Measurements from ENCODE around the gene PLAC8. TPM values are rescaled to one million over a fixed set of nuclear protein-coding genes. Genes with fewer than 3 reads are reported as not detected.

PLAC8 gene
- total RNA-seq, 1 experiment from 2014 or later = 6.3 TPM

DNA sequence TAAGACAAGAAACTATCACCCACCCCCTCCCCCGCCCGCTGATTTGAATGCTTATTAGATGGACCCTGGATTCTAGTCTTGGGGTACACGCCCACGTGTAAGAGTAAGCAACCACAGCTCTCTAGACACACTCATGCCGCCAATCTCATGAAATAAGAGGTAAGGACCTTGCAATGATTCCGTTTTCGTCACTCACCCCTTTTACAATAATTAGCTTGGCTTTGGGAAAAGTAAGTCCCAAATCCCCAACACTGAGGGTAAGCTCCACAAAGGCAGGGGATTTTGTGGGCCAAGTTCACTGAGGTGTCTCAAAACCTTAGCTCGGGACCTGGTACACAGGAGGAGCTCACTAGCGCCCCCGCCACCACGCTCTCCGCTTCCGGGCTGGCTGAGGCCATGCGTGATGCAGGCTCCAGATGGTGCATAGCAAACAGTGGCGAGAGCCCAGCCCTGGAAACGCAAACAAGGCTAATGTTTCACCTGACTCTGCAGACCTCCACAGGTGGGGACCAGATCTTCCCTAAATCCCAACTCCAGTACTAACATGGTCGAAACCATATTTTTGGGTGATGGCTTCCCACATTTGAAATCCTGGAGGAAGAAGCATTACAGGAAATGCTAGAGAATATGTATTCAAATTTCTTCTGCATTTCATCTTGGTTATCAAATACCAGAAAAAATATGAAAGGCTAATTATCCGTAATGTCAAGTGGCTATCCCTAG, 4.1 kb downstream of the PLAC8 start:
- Mint-ChIP-seq H3K4me1 (ENCODE audit: low read depth, unreplicated experiment) (peaks cover 21% of the 10 kb centered on the region), H3K27me3 (ENCODE audit: unreplicated experiment) (no peaks in the 10 kb centered on the region), H3K36me3 (ENCODE audit: insufficient read depth, unreplicated experiment) (peaks cover 17% of the 10 kb centered on the region), H3K4me3 (ENCODE audit: low read depth, unreplicated experiment) (peak overlapping the region; percentile 66), H3K27ac (ENCODE audit: unreplicated experiment) (peak overlapping the region; percentile 61), H3K9me3 (ENCODE audit: low read depth, unreplicated experiment) (no peaks in the 10 kb centered on the region)
- TF ChIP-seq, protein P1, sequence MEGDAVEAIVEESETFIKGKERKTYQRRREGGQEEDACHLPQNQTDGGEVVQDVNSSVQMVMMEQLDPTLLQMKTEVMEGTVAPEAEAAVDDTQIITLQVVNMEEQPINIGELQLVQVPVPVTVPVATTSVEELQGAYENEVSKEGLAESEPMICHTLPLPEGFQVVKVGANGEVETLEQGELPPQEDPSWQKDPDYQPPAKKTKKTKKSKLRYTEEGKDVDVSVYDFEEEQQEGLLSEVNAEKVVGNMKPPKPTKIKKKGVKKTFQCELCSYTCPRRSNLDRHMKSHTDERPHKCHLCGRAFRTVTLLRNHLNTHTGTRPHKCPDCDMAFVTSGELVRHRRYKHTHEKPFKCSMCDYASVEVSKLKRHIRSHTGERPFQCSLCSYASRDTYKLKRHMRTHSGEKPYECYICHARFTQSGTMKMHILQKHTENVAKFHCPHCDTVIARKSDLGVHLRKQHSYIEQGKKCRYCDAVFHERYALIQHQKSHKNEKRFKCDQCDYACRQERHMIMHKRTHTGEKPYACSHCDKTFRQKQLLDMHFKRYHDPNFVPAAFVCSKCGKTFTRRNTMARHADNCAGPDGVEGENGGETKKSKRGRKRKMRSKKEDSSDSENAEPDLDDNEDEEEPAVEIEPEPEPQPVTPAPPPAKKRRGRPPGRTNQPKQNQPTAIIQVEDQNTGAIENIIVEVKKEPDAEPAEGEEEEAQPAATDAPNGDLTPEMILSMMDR (IDR thresholded peaks at IDR 0.05; ENCODE audit: unreplicated experiment) = no peak
- peak; percentile 89 for DNase-seq
- CTCF ChIA-PET = interaction anchor here (0.5 to 1.5 kb wide), 11 partner anchors 13 to 172 kb away, joined by 3 to 11 read pairs (median 4); partner anchors contain the start of gene COPS4
- intact Hi-C loops (cut with micrococcal nuclease; ENCODE audit: unreplicated experiment) = loop anchor here (5.0 kb wide), 1 partner anchor 147 kb away; no protein-coding TSS in a partner anchor
- BruUV-seq (replicated peaks) = no TSS peak

DNA sequence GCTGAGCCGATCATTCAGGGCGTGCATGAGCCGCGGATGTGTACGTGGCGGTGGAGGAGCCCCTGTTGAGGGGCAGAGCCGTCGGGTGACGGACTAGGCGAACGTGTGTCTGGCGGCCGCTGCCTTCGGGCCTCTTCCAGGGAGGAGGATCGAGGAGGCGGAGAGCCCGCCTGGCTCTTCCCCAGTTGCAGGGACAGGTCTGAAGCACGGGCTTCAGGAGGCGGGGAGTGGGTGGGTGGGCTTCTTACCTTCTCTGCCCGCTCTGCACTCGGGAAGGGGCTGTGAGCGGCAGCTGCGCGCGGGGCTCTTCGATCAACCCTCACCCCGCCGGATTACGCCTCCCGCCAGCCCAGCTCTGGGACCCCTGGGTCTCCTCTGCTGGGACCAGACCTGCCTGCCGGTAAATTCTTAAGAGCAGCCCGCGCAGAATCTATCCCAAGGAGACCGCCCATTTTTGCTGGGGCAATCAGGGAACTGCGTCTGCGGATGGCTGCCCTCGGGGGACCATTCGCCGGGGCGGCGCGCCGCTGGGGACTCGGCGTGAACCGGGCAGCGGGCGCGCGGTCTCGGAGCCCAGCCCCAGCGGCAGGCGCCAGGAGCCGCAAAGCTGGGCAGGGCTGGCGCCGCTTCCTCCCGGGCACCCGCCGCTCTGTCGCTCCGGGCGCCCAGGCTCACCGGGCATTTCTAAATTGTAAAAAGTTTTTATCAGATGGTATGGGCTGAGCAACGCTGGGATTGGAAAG, 4.9 kb downstream of the PLAC8 start:
- peak; percentile 52 for DNase-seq
- Mint-ChIP-seq H3K4me1 (ENCODE audit: low read depth, unreplicated experiment) (peaks cover 14% of the 10 kb centered on the region), H3K9me3 (ENCODE audit: low read depth, unreplicated experiment) (no peaks in the 10 kb centered on the region), H3K36me3 (ENCODE audit: insufficient read depth, unreplicated experiment) (peaks cover 15% of the 10 kb centered on the region), H3K27me3 (ENCODE audit: unreplicated experiment) (no peaks in the 10 kb centered on the region), H3K27ac (ENCODE audit: unreplicated experiment) (peak overlapping the region; percentile 61), H3K4me3 (ENCODE audit: low read depth, unreplicated experiment) (peak overlapping the region; percentile 66)
- CTCF ChIA-PET = interaction anchor here (0.5 to 1.5 kb wide), 11 partner anchors 13 to 173 kb away, joined by 3 to 11 read pairs (median 4); partner anchors contain the start of gene COPS4
- intact Hi-C loops (cut with micrococcal nuclease; ENCODE audit: unreplicated experiment) = loop anchor here (5.0 kb wide), 1 partner anchor 148 kb away; no protein-coding TSS in a partner anchor
- no TSS peak for BruUV-seq (replicated peaks)
- TF ChIP-seq, protein P1 (IDR thresholded peaks at IDR 0.05; ENCODE audit: unreplicated experiment) = no peak

DNA sequence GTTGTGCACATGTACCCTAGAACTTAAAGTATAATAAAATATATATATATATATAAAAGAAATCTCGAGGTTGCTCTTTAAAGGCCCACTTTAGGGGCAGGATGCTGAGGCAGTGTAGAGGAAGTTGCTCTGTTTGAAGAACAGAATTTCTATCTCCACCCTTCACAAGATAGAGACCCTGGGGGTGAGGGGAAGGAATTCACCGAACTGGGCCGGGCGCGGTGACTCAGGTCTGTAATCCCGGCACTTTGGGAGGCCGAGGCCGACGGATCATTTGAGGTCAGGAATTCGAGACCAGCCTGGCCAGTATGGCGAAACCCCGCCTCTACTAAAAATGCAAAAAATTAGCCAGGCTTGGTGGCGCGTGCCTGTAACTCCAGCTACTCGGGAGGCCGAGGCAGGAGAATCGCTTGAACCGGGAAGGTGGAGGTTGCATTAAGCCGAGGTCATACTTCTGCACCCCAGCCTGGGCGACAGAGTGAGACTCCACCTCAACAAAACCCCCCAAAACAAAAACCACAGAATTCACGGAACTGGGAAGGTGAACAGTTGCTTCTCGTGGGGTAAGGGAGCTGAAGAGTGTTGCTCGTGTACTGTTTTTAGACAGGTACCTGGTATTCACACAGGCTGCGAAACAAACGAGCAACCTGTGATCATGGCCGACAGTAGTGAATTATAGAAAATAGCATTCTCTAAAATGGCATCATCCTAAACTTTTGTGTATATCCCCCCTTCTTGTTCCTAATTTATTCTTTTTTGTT, 6.2 kb downstream of the PLAC8 start:
- no peaks in the 10 kb centered on the region for H3K27me3 Mint-ChIP-seq (ENCODE audit: unreplicated experiment)
- CTCF ChIA-PET = no interaction called here
- intact Hi-C loops (cut with micrococcal nuclease; ENCODE audit: unreplicated experiment) = no loop called here
- peaks cover 7% of the 10 kb centered on the region for H3K36me3 Mint-ChIP-seq (ENCODE audit: insufficient read depth, unreplicated experiment)
- no peak overlapping the region for H3K4me3 Mint-ChIP-seq (ENCODE audit: low read depth, unreplicated experiment)
- H3K27ac Mint-ChIP-seq (ENCODE audit: unreplicated experiment) = no peak overlapping the region
- H3K4me1 Mint-ChIP-seq (ENCODE audit: low read depth, unreplicated experiment) = peaks cover 3% of the 10 kb centered on the region
- no TSS peak for BruUV-seq (replicated peaks)
- DNase-seq = no peak
- no peaks in the 10 kb centered on the region for H3K9me3 Mint-ChIP-seq (ENCODE audit: low read depth, unreplicated experiment)
- TF ChIP-seq, protein P1 (IDR thresholded peaks at IDR 0.05; ENCODE audit: unreplicated experiment) = no peak

DNA sequence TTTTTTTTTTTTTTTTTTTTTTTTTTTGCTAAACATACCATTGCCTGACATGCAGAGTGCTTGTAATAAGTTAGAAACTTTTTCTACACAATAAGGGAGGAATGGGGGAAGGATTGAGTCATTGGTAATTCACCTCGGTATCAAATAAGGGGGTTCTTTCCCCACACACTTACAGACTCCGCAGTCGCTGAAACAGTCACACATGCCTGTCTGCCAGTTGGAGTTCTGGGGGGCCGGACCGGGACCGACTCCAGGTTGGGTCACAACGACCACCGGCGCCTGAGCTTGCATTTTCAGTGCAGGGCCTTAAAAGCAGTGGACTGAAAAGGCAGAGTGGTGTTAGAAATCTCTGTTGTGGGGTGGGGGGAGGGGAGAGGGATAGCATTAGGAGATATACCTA, 6.9 kb downstream of the PLAC8 start:
- H3K4me1 Mint-ChIP-seq (ENCODE audit: low read depth, unreplicated experiment) = no peaks in the 10 kb centered on the region
- H3K27ac Mint-ChIP-seq (ENCODE audit: unreplicated experiment) = no peak overlapping the region
- CTCF ChIA-PET = no interaction called here
- H3K36me3 Mint-ChIP-seq (ENCODE audit: insufficient read depth, unreplicated experiment) = peaks cover 5% of the 10 kb centered on the region
- DNase-seq = no peak
- intact Hi-C loops (cut with micrococcal nuclease; ENCODE audit: unreplicated experiment) = no loop called here
- no peaks in the 10 kb centered on the region for H3K27me3 Mint-ChIP-seq (ENCODE audit: unreplicated experiment)
- H3K9me3 Mint-ChIP-seq (ENCODE audit: low read depth, unreplicated experiment) = no peaks in the 10 kb centered on the region
- TF ChIP-seq, protein P1 (IDR thresholded peaks at IDR 0.05; ENCODE audit: unreplicated experiment) = no peak
- H3K4me3 Mint-ChIP-seq (ENCODE audit: low read depth, unreplicated experiment) = no peak overlapping the region
- no TSS peak for BruUV-seq (replicated peaks)

Measured in Calu3 (cell line).